OCI-LY1 (cell line): ENCODE data around the gene GBA2.

Source experiments
- H2AFZ ChIP-seq: fragments of 200-600 bp; sonication (generic), shearing (Covaris generic); 2 replicates; pipeline ENCODE4 v1.6.0; 2014; ENCODE audit warnings: antibody characterized with exemption, mild to moderate bottlenecking, low read length
- H3F3A ChIP-seq: fragments of 200-600 bp; sonication (generic), shearing (Covaris generic); 2 replicates; pipeline ENCODE4 v1.6.0; 2014; ENCODE audit warnings: mild to moderate bottlenecking, antibody characterized with exemption, low read length, moderate library complexity; ENCODE audit not compliant: insufficient read depth
- H3K27ac ChIP-seq: fragments of 200-600 bp; sonication (generic); 2 replicates; pipeline ENCODE4 v1.5.1; 2014; ENCODE audit warnings: low read length, mixed run types, mild to moderate bottlenecking, low read depth; ENCODE audit not compliant: poor library complexity, severe bottlenecking
- H3K27me3 ChIP-seq: fragments of 200-600 bp; sonication (generic); 2 replicates; pipeline ENCODE4 v1.6.0; 2014; ENCODE audit warnings: antibody characterized with exemption, mild to moderate bottlenecking, low read length, moderate library complexity; ENCODE audit not compliant: insufficient read depth
- H3K36me3 ChIP-seq: fragments of 200-600 bp; sonication (generic); 2 replicates; pipeline ENCODE4 v1.6.1; 2014; ENCODE audit warnings: mild to moderate bottlenecking, antibody characterized with exemption, low read length, moderate library complexity, mixed read lengths; ENCODE audit not compliant: insufficient read depth
- H3K4me1 ChIP-seq: fragments of 200-600 bp; sonication (generic); 2 replicates; pipeline ENCODE4 v1.5.1; 2014; ENCODE audit warnings: mild to moderate bottlenecking, low read length, moderate library complexity; ENCODE audit not compliant: insufficient read depth, severe bottlenecking
- H3K4me2 ChIP-seq: fragments of 200-600 bp; sonication (generic), shearing (Covaris generic); 2 replicates; pipeline ENCODE4 v1.6.1; 2014; ENCODE audit warnings: low read length
- H3K4me3 ChIP-seq: fragments of 200-600 bp; sonication (generic); 2 replicates; pipeline ENCODE4 v1.5.1; 2014; ENCODE audit warnings: low read length, low read depth, mild to moderate bottlenecking, mixed read lengths; ENCODE audit not compliant: poor library complexity, severe bottlenecking
- H3K79me2 ChIP-seq: fragments of 200-600 bp; shearing (Covaris generic); 2 replicates; pipeline ENCODE4 v1.6.1; 2016; ENCODE audit warnings: mixed run types, low read length, mixed read lengths; ENCODE audit not compliant: insufficient read depth
- H3K9ac ChIP-seq: fragments of 200-600 bp; sonication (generic), shearing (Covaris generic); 2 replicates; pipeline ENCODE4 v1.6.1; 2014; ENCODE audit warnings: mild to moderate bottlenecking, low read length, mixed read lengths
- H3K9me2 ChIP-seq: fragments of 200-600 bp; sonication (generic), shearing (Covaris generic); 2 replicates; pipeline ENCODE4 v1.6.1; 2014; ENCODE audit warnings: low read depth, mild to moderate bottlenecking, low read length, mixed read lengths
- H3K9me3 ChIP-seq: fragments of 200-600 bp; shearing (Covaris generic); 2 replicates; pipeline ENCODE4 v1.6.1; 2014; ENCODE audit warnings: low read length, mixed read lengths
- H4K20me1 ChIP-seq: fragments of 200-600 bp; sonication (generic), shearing (Covaris generic); 2 replicates; pipeline ENCODE4 v1.6.0; 2016; ENCODE audit warnings: mild to moderate bottlenecking, low read length; ENCODE audit not compliant: insufficient read depth
- EZH2 ChIP-seq: fragments of 200-600 bp; sonication (generic), shearing (Covaris generic); IDR thresholded peaks from 2 replicates; pipeline ENCODE4 v1.8.0; 2017; ENCODE audit warnings: borderline replicate concordance, mixed run types, mild to moderate bottlenecking, antibody characterized with exemption, low read length, moderate library complexity, mixed read lengths
- TF ChIP-seq, protein P1 (sequence below): fragments of 200-600 bp; sonication (generic), shearing (Covaris generic); IDR thresholded peaks from 2 replicates; pipeline ENCODE4 v1.5.1; 2017; ENCODE audit warnings: mild to moderate bottlenecking, antibody characterized with exemption, low read length, moderate library complexity, mixed read lengths

The GBA2 gene

GRCh38 chr9:35778496-35778895 is 29.5 kb upstream of the GBA2 start:
- no peaks in the 10 kb centered on the region for H4K20me1 ChIP-seq
- H2AFZ ChIP-seq: no peak overlapping the region
- H3K36me3 ChIP-seq: peaks cover 4% of the 10 kb centered on the region; the same call in 1 of the 2 replicates
- H3K4me3 ChIP-seq: no peak overlapping the region
- no peak overlapping the region for H3K9ac ChIP-seq
- H3K4me2 ChIP-seq: no peak overlapping the region
- H3K4me1 ChIP-seq: peaks cover 22% of the 10 kb centered on the region
- TF ChIP-seq EZH2: no peak
- TF ChIP-seq, protein P1, sequence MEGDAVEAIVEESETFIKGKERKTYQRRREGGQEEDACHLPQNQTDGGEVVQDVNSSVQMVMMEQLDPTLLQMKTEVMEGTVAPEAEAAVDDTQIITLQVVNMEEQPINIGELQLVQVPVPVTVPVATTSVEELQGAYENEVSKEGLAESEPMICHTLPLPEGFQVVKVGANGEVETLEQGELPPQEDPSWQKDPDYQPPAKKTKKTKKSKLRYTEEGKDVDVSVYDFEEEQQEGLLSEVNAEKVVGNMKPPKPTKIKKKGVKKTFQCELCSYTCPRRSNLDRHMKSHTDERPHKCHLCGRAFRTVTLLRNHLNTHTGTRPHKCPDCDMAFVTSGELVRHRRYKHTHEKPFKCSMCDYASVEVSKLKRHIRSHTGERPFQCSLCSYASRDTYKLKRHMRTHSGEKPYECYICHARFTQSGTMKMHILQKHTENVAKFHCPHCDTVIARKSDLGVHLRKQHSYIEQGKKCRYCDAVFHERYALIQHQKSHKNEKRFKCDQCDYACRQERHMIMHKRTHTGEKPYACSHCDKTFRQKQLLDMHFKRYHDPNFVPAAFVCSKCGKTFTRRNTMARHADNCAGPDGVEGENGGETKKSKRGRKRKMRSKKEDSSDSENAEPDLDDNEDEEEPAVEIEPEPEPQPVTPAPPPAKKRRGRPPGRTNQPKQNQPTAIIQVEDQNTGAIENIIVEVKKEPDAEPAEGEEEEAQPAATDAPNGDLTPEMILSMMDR: no peak
- H3K9me3 ChIP-seq: no peaks in the 10 kb centered on the region
- H3K27me3 ChIP-seq: no peaks in the 10 kb centered on the region
- no peaks in the 10 kb centered on the region for H3K9me2 ChIP-seq
- no peaks in the 10 kb centered on the region for H3K79me2 ChIP-seq
- no peak overlapping the region for H3K27ac ChIP-seq
- H3F3A ChIP-seq: no peaks in the 10 kb centered on the region

- no peak overlapping the region for H2AFZ ChIP-seq
- H3K27me3 ChIP-seq: no peaks in the 10 kb centered on the region
- peak overlapping the region; percentile 20 for H3K4me3 ChIP-seq
- H3K27ac ChIP-seq: peak overlapping the region; percentile 88
- no peaks in the 10 kb centered on the region for H3K36me3 ChIP-seq
- H3K9me3 ChIP-seq: no peaks in the 10 kb centered on the region
- no peaks in the 10 kb centered on the region for H3K9me2 ChIP-seq
- H3K9ac ChIP-seq: peak overlapping the region; percentile 35; the same call in 1 of the 2 replicates
- H4K20me1 ChIP-seq: no peaks in the 10 kb centered on the region
- no peaks in the 10 kb centered on the region for H3F3A ChIP-seq
- peaks cover 34% of the 10 kb centered on the region for H3K4me1 ChIP-seq
- TF ChIP-seq, protein P1: no peak
- TF ChIP-seq EZH2: no peak
- no peaks in the 10 kb centered on the region for H3K79me2 ChIP-seq
- peak overlapping the region; percentile 51 for H3K4me2 ChIP-seq
Observed at GRCh38 chr9:35776018-35776417, 27.0 kb upstream of the GBA2 start.

GRCh38 chr9:35774907-35775635 is 26.0 kb upstream of the GBA2 start:
- no peaks in the 10 kb centered on the region for H3K9me2 ChIP-seq
- no peaks in the 10 kb centered on the region for H3K79me2 ChIP-seq
- no peaks in the 10 kb centered on the region for H3K9me3 ChIP-seq
- no peaks in the 10 kb centered on the region for H3F3A ChIP-seq
- peak overlapping the region; percentile 35; the same call in 1 of the 2 replicates for H3K9ac ChIP-seq
- H3K4me1 ChIP-seq: peaks cover 40% of the 10 kb centered on the region
- peak overlapping the region; percentile 51 for H3K4me2 ChIP-seq
- no peak overlapping the region for H2AFZ ChIP-seq
- H3K27ac ChIP-seq: peak overlapping the region; percentile 88
- no peaks in the 10 kb centered on the region for H3K36me3 ChIP-seq
- no peaks in the 10 kb centered on the region for H3K27me3 ChIP-seq
- no peak for TF ChIP-seq EZH2
- TF ChIP-seq, protein P1: no peak
- peak overlapping the region; percentile 20 for H3K4me3 ChIP-seq
- no peaks in the 10 kb centered on the region for H4K20me1 ChIP-seq
